ENCODE results near the gene AMER2.

AMER2 gene

DNA sequence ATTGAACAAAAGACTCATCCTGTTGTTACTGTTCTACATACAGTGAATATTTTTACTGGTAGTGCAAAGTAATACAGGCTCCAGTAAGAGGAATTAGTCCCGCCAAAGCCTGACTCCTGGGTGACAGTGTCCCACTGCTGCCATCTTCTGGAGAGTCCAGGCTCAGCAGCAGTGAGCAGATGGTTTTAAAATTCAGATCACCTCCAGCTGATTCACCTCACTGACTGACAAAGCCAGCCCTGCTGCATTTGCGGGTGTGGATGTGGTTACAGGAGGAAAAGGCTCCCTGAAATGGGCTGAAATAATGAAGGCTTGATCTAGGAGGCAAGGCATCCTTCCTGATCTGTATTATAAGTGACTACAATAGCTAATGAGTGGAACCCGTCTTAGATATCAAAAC, 57.9 kb downstream of the AMER2 start:
- no peak for TF ChIP-seq ZNF274 (IDR thresholded peaks at IDR 0.05; ENCODE audit: low read depth, low read length)
- H3K4me3 ChIP-seq (ENCODE audit: low read length) = no peak overlapping the region

DNA sequence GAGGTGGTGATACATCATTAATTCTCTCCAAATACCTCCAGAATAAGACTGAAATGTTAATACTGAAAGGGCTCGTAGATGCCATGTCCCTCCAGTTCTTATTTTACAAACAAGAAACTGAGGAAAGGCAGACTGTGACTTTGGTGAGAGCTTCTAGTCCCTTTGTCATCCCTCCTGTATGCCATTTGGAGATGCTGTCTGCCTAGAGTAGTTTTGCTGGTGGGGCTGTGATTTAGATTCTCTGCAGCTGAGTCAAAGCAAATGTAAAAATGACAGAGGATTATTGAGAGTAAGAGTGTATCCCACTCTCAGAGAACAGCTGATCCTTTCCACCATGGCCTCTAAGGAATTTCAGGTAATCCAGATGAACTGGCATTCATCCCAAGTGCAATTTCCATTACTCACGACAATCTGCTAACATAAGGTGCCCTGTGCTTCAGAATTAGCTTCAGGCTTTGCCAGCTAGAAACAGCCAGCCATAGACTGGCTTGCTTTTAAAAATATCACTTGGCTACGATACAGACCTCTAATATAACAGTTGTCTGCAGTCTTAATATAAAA, 59.3 kb downstream of the AMER2 start:
- no peak overlapping the region for H3K4me3 ChIP-seq (ENCODE audit: low read length)

More for the DNA sequence above, 59.3 kb downstream of the AMER2 start:
- no peak for TF ChIP-seq ZNF274 (IDR thresholded peaks at IDR 0.05; ENCODE audit: low read depth, low read length)
